Keratinocyte (primary cell): ENCODE measurements around the gene TEN1. TPM values are rescaled to one million over a fixed set of nuclear protein-coding genes. Genes with fewer than 3 reads are reported as not detected.
A peak's percentile ranks its signal among the peaks of the same experiment; 100 is the strongest.

Source experiments
- DNase-seq: peaks from one replicate; pipeline ENCODE4 v3.0.0-alpha.2; 2011; ENCODE audit warnings: low read depth, missing footprints, low spot score
- FAIRE-seq: peaks from 2 replicates; lab custom pipeline; 2011; peaks lifted over from hg19 to GRCh38; lab: Jason Lieb, UNC
- H2AFZ ChIP-seq: 2 replicates; pipeline ENCODE4 v1.6.0; 2012; ENCODE audit warnings: low read length, control low read depth, inconsistent platforms; ENCODE audit not compliant: control insufficient read depth
- H3K27ac ChIP-seq: 2 replicates; pipeline ENCODE4 v1.5.1; 2011; ENCODE audit warnings: low read length; ENCODE audit not compliant: control insufficient read depth, insufficient read depth
- H3K27me3 ChIP-seq: 3 replicates; pipeline ENCODE4 v1.6.0; 2011; ENCODE audit warnings: low read length; ENCODE audit not compliant: control insufficient read depth, insufficient read depth; ENCODE audit errors: extremely low read depth
- H3K36me3 ChIP-seq, 2 experiments: 2 replicates in 1 of 2; 3 replicates in 1 of 2; pipeline ENCODE4 v1.5.1; 2011; ENCODE audit warnings: low read length in 2 of 2, mild to moderate bottlenecking in 1 of 2; ENCODE audit not compliant: control insufficient read depth in 2 of 2, insufficient read depth in 2 of 2; ENCODE audit errors: extremely low read depth in 1 of 2
- H3K4me1 ChIP-seq: 3 replicates; pipeline ENCODE4 v1.5.1; 2011; ENCODE audit warnings: low read length; ENCODE audit not compliant: control insufficient read depth, insufficient read depth; ENCODE audit errors: extremely low read depth
- H3K4me2 ChIP-seq: 3 replicates; pipeline ENCODE4 v1.6.0; 2011; ENCODE audit warnings: low read depth, low read length; ENCODE audit not compliant: control insufficient read depth, insufficient read depth; ENCODE audit errors: extremely low read depth
- H3K4me3 ChIP-seq, 3 experiments: fragments of 200-600 bp in 1 of 3; sonication (generic) in 1 of 3; 2 replicates in 2 of 3; 3 replicates in 1 of 3; pipeline ENCODE4 v1.5.1; 2011 to 2016; ENCODE audit warnings: low read length in 3 of 3, mild to moderate bottlenecking in 3 of 3, control low read depth in 2 of 3, inconsistent platforms in 1 of 3, low read depth in 1 of 3, mixed read lengths in 1 of 3, mixed run types in 1 of 3, moderate library complexity in 1 of 3; ENCODE audit not compliant: control insufficient read depth in 2 of 3, insufficient read depth in 2 of 3; ENCODE audit errors: extremely low read depth in 1 of 3
- H3K79me2 ChIP-seq: 2 replicates; pipeline ENCODE4 v1.6.0; 2012; ENCODE audit warnings: low read length; ENCODE audit not compliant: control insufficient read depth, insufficient read depth
- H3K9ac ChIP-seq: 3 replicates; pipeline ENCODE4 v1.6.0; 2011; ENCODE audit warnings: low read length; ENCODE audit not compliant: control insufficient read depth, insufficient read depth; ENCODE audit errors: extremely low read depth
- H3K9me1 ChIP-seq: 3 replicates; pipeline ENCODE4 v1.6.0; 2011; ENCODE audit warnings: low read length; ENCODE audit not compliant: control insufficient read depth, insufficient read depth; ENCODE audit errors: extremely low read depth
- H3K9me3 ChIP-seq: 2 replicates; pipeline ENCODE4 v1.5.1; 2012; ENCODE audit warnings: low read depth, low read length; ENCODE audit not compliant: control insufficient read depth
- H4K20me1 ChIP-seq: 3 replicates; pipeline ENCODE4 v1.6.0; 2011; ENCODE audit warnings: low read length; ENCODE audit not compliant: control insufficient read depth, insufficient read depth; ENCODE audit errors: extremely low read depth
- CTCF ChIP-seq, 3 experiments: IDR thresholded peaks in 1 of 3; conservative IDR thresholded peaks in 1 of 3; optimal IDR thresholded peaks in 1 of 3; 2 replicates in 2 of 3; 3 replicates in 1 of 3; pipeline versions ENCODE3 to v1.5.1; 2011; ENCODE audit warnings: low read length in 3 of 3, mild to moderate bottlenecking in 3 of 3, moderate library complexity in 2 of 3, control low read depth in 1 of 3, inconsistent platforms in 1 of 3; ENCODE audit not compliant: insufficient read depth in 2 of 3; ENCODE audit errors: extremely low read depth in 1 of 3
- EZH2 ChIP-seq: IDR thresholded peaks from one replicate; pipeline ENCODE4 v1.6.1; 2012; ENCODE audit warnings: inconsistent platforms, mild to moderate bottlenecking, low read length, moderate library complexity
- dilution Hi-C: fragments of 300-500 bp; cut with MboI; formaldehyde crosslinking; loops from one replicate; pipeline ENCODE4 v1.7.0; 2020; ENCODE audit warnings: low sequenced_read_pairs; ENCODE audit not compliant: extremely low pct_ligation_motif_present
- polyA minus RNA-seq, 3 experiments: library from RNA; depleted of rRNA, polyadenylated mRNA; stranded (reverse); fragments of >200 nt; gene quantifications; 1 replicate in 1 of 3; 2 replicates in 1 of 3; 3 replicates in 1 of 3; pipeline ENCODE4 v1.2.3, GENCODE V29; 2011
- polyA plus RNA-seq, 5 experiments: library from polyadenylated mRNA; depleted of rRNA in 3 of 5; stranded (reverse) in 3 of 5; stranded (forward) in 1 of 5; unstranded in 1 of 5; fragments of >200 nt; gene quantifications; 1 replicate in 1 of 5; 2 replicates in 3 of 5; 3 replicates in 1 of 5; pipeline versions ENCODE4 v1.2.1 to v1.2.3, GENCODE V29; 2011 to 2012; ENCODE audit warnings: missing spikeins in 2 of 5, low read depth in 1 of 5, low replicate concordance in 1 of 5

Gene TEN1
- 11.7 to 22.3 TPM (median 15.6 TPM) in 3 replicates for polyA plus RNA-seq
- 15.6 TPM for polyA plus RNA-seq (2011; ENCODE audit: low read depth)
- 9.3 and 16.9 TPM in 2 replicates for polyA plus RNA-seq (2011; cell fraction: cytosol; rRNA removed)
- 9.7 and 11.6 TPM in 2 replicates for polyA plus RNA-seq (2011; cell fraction: nucleus; rRNA removed)
- polyA plus RNA-seq (2012; ENCODE audit: low replicate concordance): 16.7 and 17.1 TPM in 2 replicates
- 11.0 to 18.5 TPM (median 11.6 TPM) in 3 replicates for polyA minus RNA-seq
- 19.6 TPM for polyA minus RNA-seq (2011; cell fraction: cytosol; rRNA and poly(A)+ RNA removed)
- polyA minus RNA-seq (2011; cell fraction: nucleus; rRNA and poly(A)+ RNA removed): 1.2 and 2.1 TPM in 2 replicates

GRCh38 chr17:75978938-75979704 is at the start of gene TEN1, which contains the start of gene ACOX1:
TSS of gene TEN1 (plus strand) at chr17:75979240. CDS start at chr17:75986193, 6,953 bp downstream.
TSS of gene ACOX1 (minus strand) at chr17:75979166. CDS start at chr17:75979073, 93 bp downstream.
- dilution Hi-C loops: no loop called here
- Histone ChIP-seq H3K9ac (peak within 1 kb of the TSS; percentile 95), H3K79me2 (peaks cover 3% of the 10 kb centered on the region), H3K9me1 (no peaks in the 10 kb centered on the region), H4K20me1 (no peaks in the 10 kb centered on the region), H2AFZ (peak within 1 kb of the TSS; percentile 92), H3K27me3 (no peaks in the 10 kb centered on the region), H3K4me2 (peak within 1 kb of the TSS; percentile 79), H3K4me3 (peak within 1 kb of the TSS; percentile 53 to 83 (median 79)), H3K27ac (peak within 1 kb of the TSS; percentile 96), H3K4me1 (peaks cover 35% of the 10 kb centered on the region), H3K9me3 (no peaks in the 10 kb centered on the region), H3K36me3 (peaks cover 0 to 1% of the 10 kb centered on the region in 2 experiments)
- peak; percentile 73 for DNase-seq
- no peak for FAIRE-seq
- TF ChIP-seq CTCF (optimal IDR thresholded peaks at IDR 0.05 in 1 of 3, IDR thresholded peaks at IDR 0.05 in 1 of 3, conservative IDR thresholded peaks at IDR 0.05 in 1 of 3; ENCODE audit: extremely low read depth in 1 of 3, insufficient read depth in 2 of 3, low read length in 3 of 3) (peak in 2 of 3 experiments; percentile 38 to 43), EZH2 (no peak)

GRCh38 chr17:75931062-75931461 is 48.0 kb upstream of the TEN1 start:
- peaks cover 15% of the 10 kb centered on the region for H3K4me1 ChIP-seq
- dilution Hi-C loops: no loop called here
- no peak for DNase-seq
- H2AFZ ChIP-seq: no peak overlapping the region
- no peak overlapping the region for H3K4me3 ChIP-seq
- no peaks in the 10 kb centered on the region for H3K27me3 ChIP-seq
- H3K27ac ChIP-seq: no peak overlapping the region
- no peak for TF ChIP-seq CTCF (optimal IDR thresholded peaks at IDR 0.05 in 1 of 3, IDR thresholded peaks at IDR 0.05 in 1 of 3, conservative IDR thresholded peaks at IDR 0.05 in 1 of 3; ENCODE audit: extremely low read depth in 1 of 3, insufficient read depth in 2 of 3, low read length in 3 of 3)
- TF ChIP-seq EZH2: no peak
- H3K9me1 ChIP-seq: no peaks in the 10 kb centered on the region
- H3K9ac ChIP-seq: no peak overlapping the region
- no peaks in the 10 kb centered on the region for H3K36me3 ChIP-seq
- no peaks in the 10 kb centered on the region for H4K20me1 ChIP-seq
- no peaks in the 10 kb centered on the region for H3K79me2 ChIP-seq
- H3K4me2 ChIP-seq: no peak overlapping the region
- H3K9me3 ChIP-seq: no peaks in the 10 kb centered on the region
- no peak for FAIRE-seq
